GM18499 (cell line): Measurements from ENCODE around the gene GSG1.
"Not testable (repeated sequence)": the region's sequence is repeated elsewhere in the genome, so short reads cannot be mapped to it uniquely, and the experiment has no call there.

Experiments used
- ATAC-seq: cut with Tn5 transposase; IDR thresholded peaks from one replicate; pipeline ENCODE4 v1.9.1; 2021; ENCODE audit warnings: moderate number of reproducible peaks; ENCODE audit not compliant: insufficient read depth, unreplicated experiment

Gene GSG1

GRCh38 chr12:13094367-13094766, 9.1 kb downstream of the GSG1 start:
- no peak for ATAC-seq

GRCh38 chr12:13093848-13094220, 9.6 kb downstream of the GSG1 start:
- ATAC-seq, result no peak

- ATAC-seq, result no peak
Observed at GRCh38 chr12:13093191-13093847, 10.1 kb downstream of the GSG1 start.

- no peak for ATAC-seq
Observed at GRCh38 chr12:13091832-13092231, 11.6 kb downstream of the GSG1 start.

GRCh38 chr12:13090054-13090453, 13.4 kb downstream of the GSG1 start:
- no peak for ATAC-seq

- no peak for ATAC-seq
Observed at GRCh38 chr12:13088496-13088895, 15.0 kb downstream of the GSG1 start.

- ATAC-seq, result no peak
Observed at GRCh38 chr12:13087766-13088165, 15.7 kb downstream of the GSG1 start.

GRCh38 chr12:13085968-13086686, 17.3 kb downstream of the GSG1 start:
- ATAC-seq, result no peak

GRCh38 chr12:13084898-13085640, 18.4 kb downstream of the GSG1 start:
- no peak for ATAC-seq

GRCh38 chr12:13083638-13084037, 19.8 kb downstream of the GSG1 start:
- ATAC-seq, result not testable (repeated sequence)

- ATAC-seq, result no peak
Observed at GRCh38 chr12:13082861-13083260, 20.6 kb downstream of the GSG1 start.

GRCh38 chr12:13080266-13080665, 23.2 kb downstream of the GSG1 start:
- ATAC-seq, result no peak

GRCh38 chr12:13079440-13079906, 24.0 kb downstream of the GSG1 start:
- no peak for ATAC-seq

- no peak for ATAC-seq
Observed at GRCh38 chr12:13075786-13076570, 27.5 kb downstream of the GSG1 start.

GRCh38 chr12:13075118-13075480, 28.4 kb downstream of the GSG1 start:
- no peak for ATAC-seq

GRCh38 chr12:13074396-13075117, 28.9 kb downstream of the GSG1 start:
- ATAC-seq, result no peak

GRCh38 chr12:13073173-13073572, 30.3 kb downstream of the GSG1 start:
- ATAC-seq, result no peak

GRCh38 chr12:13071305-13072280, 31.9 kb downstream of the GSG1 start:
- ATAC-seq, result no peak

- no peak for ATAC-seq
Observed at GRCh38 chr12:13069380-13069779, 34.1 kb downstream of the GSG1 start.
